Measurements from ENCODE around the gene GABPB1.

GABPB1 gene

GRCh38 chr15:50251638-50252182, 103.3 kb downstream of the GABPB1 start:
- in situ Hi-C loops (cut with HindIII; ENCODE audit: low pct_ligation_motif_present, low pct_unique_long_range_greater_than_20kb, low sequenced_read_pairs) = no loop called here
- DNase-seq = no peak

GRCh38 chr15:50250760-50251394, 104.1 kb downstream of the GABPB1 start:
- no peak for DNase-seq
- in situ Hi-C loops (cut with HindIII; ENCODE audit: low pct_ligation_motif_present, low pct_unique_long_range_greater_than_20kb, low sequenced_read_pairs) = no loop called here

- in situ Hi-C loops (cut with HindIII; ENCODE audit: low pct_ligation_motif_present, low pct_unique_long_range_greater_than_20kb, low sequenced_read_pairs) = no loop called here
- no peak for DNase-seq
Measured at GRCh38 chr15:50249704-50250103, 105.3 kb downstream of the GABPB1 start.

- no peak for DNase-seq
- in situ Hi-C loops (cut with HindIII; ENCODE audit: low pct_ligation_motif_present, low pct_unique_long_range_greater_than_20kb, low sequenced_read_pairs) = no loop called here
Measured at GRCh38 chr15:50248994-50249582, 105.9 kb downstream of the GABPB1 start.

GRCh38 chr15:50247819-50248655, 107.0 kb downstream of the GABPB1 start:
- no peak for DNase-seq
- in situ Hi-C loops (cut with HindIII; ENCODE audit: low pct_ligation_motif_present, low pct_unique_long_range_greater_than_20kb, low sequenced_read_pairs) = no loop called here

GRCh38 chr15:50246631-50247030, 108.4 kb downstream of the GABPB1 start:
- in situ Hi-C loops (cut with HindIII; ENCODE audit: low pct_ligation_motif_present, low pct_unique_long_range_greater_than_20kb, low sequenced_read_pairs) = no loop called here
- DNase-seq = no peak

- no peak for DNase-seq
- in situ Hi-C loops (cut with HindIII; ENCODE audit: low pct_ligation_motif_present, low pct_unique_long_range_greater_than_20kb, low sequenced_read_pairs) = no loop called here
Measured at GRCh38 chr15:50244959-50245624, 109.9 kb downstream of the GABPB1 start.

GRCh38 chr15:50244153-50244552, 110.8 kb downstream of the GABPB1 start:
- no peak for DNase-seq
- in situ Hi-C loops (cut with HindIII; ENCODE audit: low pct_ligation_motif_present, low pct_unique_long_range_greater_than_20kb, low sequenced_read_pairs) = no loop called here

- no peak for DNase-seq
Measured at GRCh38 chr15:50241684-50242450, 113.1 kb downstream of the GABPB1 start.

GRCh38 chr15:50238255-50238654, 116.7 kb downstream of the GABPB1 start:
- in situ Hi-C loops (cut with HindIII; ENCODE audit: low pct_ligation_motif_present, low pct_unique_long_range_greater_than_20kb, low sequenced_read_pairs) = no loop called here
- no peak for DNase-seq

More at GRCh38 chr15:50241684-50242450, 113.1 kb downstream of the GABPB1 start:
- in situ Hi-C loops (cut with HindIII; ENCODE audit: low pct_ligation_motif_present, low pct_unique_long_range_greater_than_20kb, low sequenced_read_pairs) = no loop called here

GRCh38 chr15:50236433-50236832, 118.6 kb downstream of the GABPB1 start:
- in situ Hi-C loops (cut with HindIII; ENCODE audit: low pct_ligation_motif_present, low pct_unique_long_range_greater_than_20kb, low sequenced_read_pairs) = no loop called here
- no peak for DNase-seq

GRCh38 chr15:50235794-50236193, 119.2 kb downstream of the GABPB1 start:
- in situ Hi-C loops (cut with HindIII; ENCODE audit: low pct_ligation_motif_present, low pct_unique_long_range_greater_than_20kb, low sequenced_read_pairs) = no loop called here
- no peak for DNase-seq

GRCh38 chr15:50234764-50235163, 120.2 kb downstream of the GABPB1 start:
- no peak for DNase-seq
- in situ Hi-C loops (cut with HindIII; ENCODE audit: low pct_ligation_motif_present, low pct_unique_long_range_greater_than_20kb, low sequenced_read_pairs) = no loop called here

- DNase-seq = no peak
- in situ Hi-C loops (cut with HindIII; ENCODE audit: low pct_ligation_motif_present, low pct_unique_long_range_greater_than_20kb, low sequenced_read_pairs) = no loop called here
Measured at GRCh38 chr15:50233192-50233736, 121.7 kb downstream of the GABPB1 start.

GRCh38 chr15:50232791-50233190, 122.2 kb downstream of the GABPB1 start:
- DNase-seq = no peak
- in situ Hi-C loops (cut with HindIII; ENCODE audit: low pct_ligation_motif_present, low pct_unique_long_range_greater_than_20kb, low sequenced_read_pairs) = no loop called here

- in situ Hi-C loops (cut with HindIII; ENCODE audit: low pct_ligation_motif_present, low pct_unique_long_range_greater_than_20kb, low sequenced_read_pairs) = no loop called here
- no peak for DNase-seq
Measured at GRCh38 chr15:50231761-50232160, 123.2 kb downstream of the GABPB1 start.

- no peak for DNase-seq
- in situ Hi-C loops (cut with HindIII; ENCODE audit: low pct_ligation_motif_present, low pct_unique_long_range_greater_than_20kb, low sequenced_read_pairs) = no loop called here
Measured at GRCh38 chr15:50229336-50229735, 125.7 kb downstream of the GABPB1 start.

- in situ Hi-C loops (cut with HindIII; ENCODE audit: low pct_ligation_motif_present, low pct_unique_long_range_greater_than_20kb, low sequenced_read_pairs) = no loop called here
- DNase-seq = no peak
Measured at GRCh38 chr15:50228866-50229265, 126.1 kb downstream of the GABPB1 start.
